DND-41 (cell line): ENCODE results near the gene GPRC5A.

Experiments used
- ATAC-seq: fragments of 200-7000 bp; cut with Tn5 transposase; 3 replicates; pipeline ENCODE4 v1.9.1; 2021; ENCODE audit warnings: low read depth; ENCODE audit not compliant: insufficient read depth
- DNase-seq: peaks from one replicate; pipeline ENCODE4 v3.0.0-alpha.2; 2020
- H2AFZ ChIP-seq: 2 replicates; pipeline ENCODE4 v1.6.0; 2012; ENCODE audit warnings: low read depth, low read length
- H3K27ac ChIP-seq: 2 replicates; pipeline ENCODE4 v1.5.1; 2012; ENCODE audit warnings: low read length, inconsistent platforms
- H3K27me3 ChIP-seq: fragments of 200-600 bp; sonication (generic); 2 replicates; pipeline ENCODE4 v1.6.0; 2012; ENCODE audit warnings: low read length, mild to moderate bottlenecking, inconsistent platforms; ENCODE audit not compliant: insufficient read depth, poor library complexity
- H3K36me3 ChIP-seq: 2 replicates; pipeline ENCODE4 v1.5.1; 2012; ENCODE audit warnings: low read length, inconsistent platforms; ENCODE audit not compliant: insufficient read depth
- H3K4me1 ChIP-seq: 2 replicates; pipeline ENCODE4 v1.5.1; 2012; ENCODE audit warnings: mild to moderate bottlenecking, low read length; ENCODE audit not compliant: insufficient read depth
- H3K4me2 ChIP-seq: 2 replicates; pipeline ENCODE4 v1.6.0; 2012; ENCODE audit warnings: mild to moderate bottlenecking, moderate library complexity, low read length, inconsistent platforms; ENCODE audit not compliant: insufficient read depth
- H3K4me3 ChIP-seq, 2 experiments: fragments of 200-600 bp in 1 of 2; shearing (Covaris generic) in 1 of 2; 2 replicates each; pipeline ENCODE4 v1.5.1; 2012 to 2016; ENCODE audit warnings: inconsistent platforms in 2 of 2, low read length in 2 of 2, mild to moderate bottlenecking in 2 of 2, low read depth in 1 of 2, moderate library complexity in 1 of 2
- H3K79me2 ChIP-seq: 2 replicates; pipeline ENCODE4 v1.6.0; 2012; ENCODE audit warnings: low read length, inconsistent platforms; ENCODE audit not compliant: insufficient read depth
- H3K9ac ChIP-seq: 2 replicates; pipeline ENCODE4 v1.6.0; 2012; ENCODE audit warnings: low read depth, mild to moderate bottlenecking, inconsistent platforms, low read length, moderate library complexity
- H3K9me3 ChIP-seq: 2 replicates; pipeline ENCODE4 v1.5.1; 2012; ENCODE audit warnings: low read length, moderate library complexity, mild to moderate bottlenecking, inconsistent platforms; ENCODE audit not compliant: insufficient read depth, severe bottlenecking
- H4K20me1 ChIP-seq: 2 replicates; pipeline ENCODE4 v1.6.0; 2012; ENCODE audit warnings: low read length; ENCODE audit not compliant: insufficient read depth
- CTCF ChIP-seq: IDR thresholded peaks from 2 replicates; pipeline ENCODE4 v1.5.1; 2012; ENCODE audit warnings: borderline replicate concordance, low read length, moderate library complexity, mild to moderate bottlenecking; ENCODE audit not compliant: poor library complexity, severe bottlenecking; ENCODE audit errors: extremely low read depth
- EZH2 ChIP-seq: IDR thresholded peaks from 3 replicates; pipeline ENCODE4 v1.6.1; 2012; ENCODE audit warnings: borderline replicate concordance, low read depth, mild to moderate bottlenecking, moderate library complexity, low read length, inconsistent platforms; ENCODE audit not compliant: severe bottlenecking

GPRC5A gene

GRCh38 chr12:12897302-12897701 lies 5.9 kb downstream of the GPRC5A start:
- Histone ChIP-seq H2AFZ (no peak overlapping the region), H3K27ac (no peak overlapping the region), H3K79me2 (no peaks in the 10 kb centered on the region), H3K27me3 (peaks cover 9% of the 10 kb centered on the region), H3K4me3 (no peak overlapping the region), H4K20me1 (no peaks in the 10 kb centered on the region), H3K9ac (no peak overlapping the region), H3K4me1 (no peaks in the 10 kb centered on the region), H3K4me2 (no peak overlapping the region), H3K36me3 (no peaks in the 10 kb centered on the region), H3K9me3 (no peaks in the 10 kb centered on the region)
- DNase-seq (no peak), ATAC-seq (no peak)
- TF ChIP-seq EZH2 (no peak), CTCF (no peak)

DNA sequence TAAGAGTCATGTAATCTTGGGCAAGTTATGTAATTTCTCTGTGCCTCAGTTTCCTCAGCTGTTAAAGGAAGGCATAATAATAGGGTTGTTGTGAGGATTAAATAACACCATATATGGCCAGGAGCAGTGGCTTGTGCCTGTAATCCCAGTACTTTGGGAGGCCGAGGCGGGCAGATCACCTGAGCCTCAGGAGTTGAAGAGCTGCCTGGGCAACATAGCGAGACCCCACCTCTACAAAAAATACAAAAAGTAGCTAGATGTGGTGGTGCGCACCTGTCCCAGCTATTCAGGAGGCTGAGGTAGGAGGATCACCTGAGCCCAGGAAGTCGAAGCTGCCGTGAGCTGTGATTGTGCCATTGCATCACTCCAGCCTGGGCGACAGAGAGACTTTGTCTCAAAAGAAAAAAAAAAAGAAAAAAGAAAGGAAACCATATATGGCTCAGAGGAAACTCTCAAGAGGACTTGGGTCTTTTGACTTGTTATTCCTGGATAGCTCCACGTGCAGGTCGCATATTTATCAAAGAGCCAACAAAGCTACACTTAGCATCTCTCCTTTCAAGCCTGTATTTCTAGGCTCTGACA lies 6.9 kb downstream of the GPRC5A start:
- H3K4me2 ChIP-seq = no peak overlapping the region
- H3K27ac ChIP-seq = no peak overlapping the region
- DNase-seq (no peak), ATAC-seq (no peak)
- H3K4me3 ChIP-seq = no peak overlapping the region
- no peaks in the 10 kb centered on the region for H3K36me3 ChIP-seq
- no peak overlapping the region for H2AFZ ChIP-seq
- H3K27me3 ChIP-seq = peaks cover 9% of the 10 kb centered on the region
- H4K20me1 ChIP-seq = no peaks in the 10 kb centered on the region
- H3K9ac ChIP-seq = no peak overlapping the region
- no peak for TF ChIP-seq EZH2
- TF ChIP-seq CTCF = no peak
- no peaks in the 10 kb centered on the region for H3K79me2 ChIP-seq
- H3K9me3 ChIP-seq = no peaks in the 10 kb centered on the region
- no peaks in the 10 kb centered on the region for H3K4me1 ChIP-seq

GRCh38 chr12:12898911-12899511 lies 7.6 kb downstream of the GPRC5A start:
- Histone ChIP-seq H3K4me1 (no peaks in the 10 kb centered on the region), H3K27ac (no peak overlapping the region), H4K20me1 (no peaks in the 10 kb centered on the region), H3K36me3 (no peaks in the 10 kb centered on the region), H3K9ac (no peak overlapping the region), H3K27me3 (peaks cover 9% of the 10 kb centered on the region), H3K9me3 (no peaks in the 10 kb centered on the region), H2AFZ (no peak overlapping the region), H3K4me3 (no peak overlapping the region), H3K79me2 (no peaks in the 10 kb centered on the region), H3K4me2 (no peak overlapping the region)
- TF ChIP-seq CTCF (no peak), EZH2 (no peak)
- DNase-seq = no peak
- no peak for ATAC-seq
